Fibroblast of lung (primary cell): Measurements from ENCODE around the gene DAZAP1. TPM values are rescaled to one million over a fixed set of nuclear protein-coding genes. Genes with fewer than 3 reads are reported as not detected.

Experiments used
- DNase-seq, 2 donors: peaks; one replicate each; pipeline versions ENCODE4 v3.0.0 to v3.0.0-alpha.2; 2010; ENCODE audit warnings: low read depth in 2 of 2
- H2AFZ ChIP-seq: 2 replicates; pipeline ENCODE4 v1.5.1; 2012; ENCODE audit warnings: low read length, control low read depth, inconsistent platforms
- H3K27ac ChIP-seq: 2 replicates; pipeline ENCODE4 v1.5.1; 2011; ENCODE audit warnings: low read length, control low read depth; ENCODE audit not compliant: insufficient read depth
- H3K27me3 ChIP-seq: 2 replicates; pipeline ENCODE4 v1.5.1; 2011; ENCODE audit warnings: mild to moderate bottlenecking, low read length; ENCODE audit not compliant: control insufficient read depth, insufficient read depth
- H3K36me3 ChIP-seq: 2 replicates; pipeline ENCODE4 v1.5.1; 2011; ENCODE audit warnings: low read length; ENCODE audit not compliant: control insufficient read depth, insufficient read depth
- H3K4me1 ChIP-seq: 2 replicates; pipeline ENCODE4 v1.5.1; 2011; ENCODE audit warnings: low read length; ENCODE audit not compliant: control insufficient read depth, insufficient read depth; ENCODE audit errors: extremely low read depth
- H3K4me2 ChIP-seq: 2 replicates; pipeline ENCODE4 v1.5.1; 2011; ENCODE audit warnings: low read length, control low read depth; ENCODE audit not compliant: insufficient read depth; ENCODE audit errors: extremely low read depth
- H3K4me3 ChIP-seq, 4 experiments: fragments of 200-600 bp in 1 of 4; sonication (generic) in 1 of 4; replicated peaks in 1 of 4; 2 replicates each; pipeline ENCODE4 v1.5.1; 2011 to 2016; ENCODE audit warnings: low read length in 4 of 4, low read depth in 3 of 4, mild to moderate bottlenecking in 3 of 4, control low read depth in 2 of 4, inconsistent platforms in 1 of 4, mixed read lengths in 1 of 4; ENCODE audit not compliant: insufficient read depth in 1 of 4; ENCODE audit errors: control extremely low read depth in 1 of 4
- H3K79me2 ChIP-seq: 2 replicates; pipeline ENCODE4 v1.5.1; 2012; ENCODE audit warnings: mild to moderate bottlenecking, low read length, inconsistent platforms; ENCODE audit not compliant: control insufficient read depth, insufficient read depth
- H3K9ac ChIP-seq: 2 replicates; pipeline ENCODE4 v1.5.1; 2011; ENCODE audit warnings: mild to moderate bottlenecking, low read length, control low read depth; ENCODE audit not compliant: insufficient read depth
- H3K9me3 ChIP-seq: 2 replicates; pipeline ENCODE4 v1.5.1; 2012; ENCODE audit warnings: low read depth, low read length; ENCODE audit not compliant: control insufficient read depth, insufficient read depth
- H4K20me1 ChIP-seq: 2 replicates; pipeline ENCODE4 v1.5.1; 2011; ENCODE audit warnings: low read length; ENCODE audit not compliant: control insufficient read depth, insufficient read depth; ENCODE audit errors: extremely low read depth
- EZH2 ChIP-seq: IDR thresholded peaks from 2 replicates; pipeline ENCODE4 v1.5.1; 2012; ENCODE audit warnings: low read length, control low read depth, mild to moderate bottlenecking; ENCODE audit errors: missing control alignments
- polyA plus RNA-seq, 2 donors: library from polyadenylated mRNA; depleted of rRNA in 1 of 2; stranded (reverse) in 1 of 2; unstranded in 1 of 2; fragments of >200 nt; gene quantifications; 2 replicates each; pipeline ENCODE4 v1.2.1, GENCODE V29; 2011 to 2012; ENCODE audit warnings: missing spikeins in 1 of 2
- total RNA-seq: library from RNA; depleted of rRNA; stranded (reverse); fragments of >200 nt; gene quantifications from 2 replicates; pipeline ENCODE4 v1.2.1, GENCODE V29; 2014
- TF ChIP-seq, protein P1 (sequence below), 2 donors: IDR thresholded peaks in 1 of 2; conservative IDR thresholded peaks in 1 of 2; 1 replicate in 1 of 2; 2 replicates in 1 of 2; pipeline ENCODE4 v1.5.1; 2011 to 2012; ENCODE audit warnings: low read length in 2 of 2, control low read depth in 1 of 2, inconsistent platforms in 1 of 2, low read depth in 1 of 2, mild to moderate bottlenecking in 1 of 2

The DAZAP1 gene
- total and polyA plus RNA-seq, 2 donors (not counting 1 experiment from before 2014, with no cell fraction given), result 44.6 to 49.5 TPM

DNA sequence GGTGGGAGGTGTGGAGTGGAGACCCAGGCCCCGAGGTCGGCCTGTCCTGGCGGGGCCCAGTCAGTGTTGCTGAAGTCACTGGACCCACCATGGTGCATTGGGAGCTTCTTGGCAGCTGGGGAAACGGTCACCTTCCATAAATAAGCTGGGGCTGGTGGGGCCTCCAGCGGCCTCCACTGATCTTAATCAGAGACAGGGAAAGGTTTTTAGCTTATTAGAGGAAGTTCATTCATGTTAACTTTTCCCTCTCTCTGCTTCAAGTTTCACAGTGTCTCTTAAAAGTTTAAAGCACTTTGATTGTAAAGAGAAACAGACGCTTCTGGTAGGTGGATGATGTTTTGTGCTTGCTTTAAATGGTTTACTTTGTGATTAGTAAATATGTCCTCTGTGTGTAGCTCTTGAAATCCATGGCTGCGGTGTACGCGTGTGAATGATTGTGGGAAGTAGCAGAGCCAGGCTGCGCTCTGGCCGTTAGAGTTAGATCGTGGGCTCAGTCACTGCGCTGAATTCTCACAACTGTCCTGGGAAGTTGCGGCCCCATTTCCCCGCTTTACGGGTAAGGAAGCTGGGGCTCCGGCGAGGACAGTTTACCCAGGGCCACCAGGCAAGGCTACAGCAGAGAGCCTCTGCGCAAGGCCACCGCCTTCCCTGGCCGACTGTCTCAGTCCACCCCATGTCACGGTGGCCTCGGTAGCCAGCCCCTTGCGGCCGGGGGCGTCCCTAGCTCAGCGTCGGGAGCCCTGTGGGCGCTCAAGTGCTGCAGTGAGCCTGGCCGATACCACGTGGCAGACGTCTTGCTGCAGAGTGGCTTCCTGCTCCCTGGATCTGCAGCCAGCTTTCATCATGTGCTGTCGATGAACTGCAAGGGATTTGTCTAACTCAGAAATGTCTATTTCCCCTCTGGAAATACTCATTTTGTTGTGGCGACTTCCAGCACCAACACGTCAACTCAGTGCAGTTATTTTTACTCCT is 40.2 kb upstream of the DAZAP1 start:
- Histone ChIP-seq H3K9ac (no peak overlapping the region), H3K27ac (no peak overlapping the region), H2AFZ (no peak overlapping the region), H3K4me3 (no peak overlapping the region), H3K4me2 (no peak overlapping the region), H3K9me3 (no peaks in the 10 kb centered on the region), H3K27me3 (no peaks in the 10 kb centered on the region), H3K79me2 (peaks cover 2% of the 10 kb centered on the region), H3K36me3 (peaks cover 36% of the 10 kb centered on the region), H3K4me1 (peaks cover 5% of the 10 kb centered on the region), H4K20me1 (no peaks in the 10 kb centered on the region)
- TF ChIP-seq, protein P1, sequence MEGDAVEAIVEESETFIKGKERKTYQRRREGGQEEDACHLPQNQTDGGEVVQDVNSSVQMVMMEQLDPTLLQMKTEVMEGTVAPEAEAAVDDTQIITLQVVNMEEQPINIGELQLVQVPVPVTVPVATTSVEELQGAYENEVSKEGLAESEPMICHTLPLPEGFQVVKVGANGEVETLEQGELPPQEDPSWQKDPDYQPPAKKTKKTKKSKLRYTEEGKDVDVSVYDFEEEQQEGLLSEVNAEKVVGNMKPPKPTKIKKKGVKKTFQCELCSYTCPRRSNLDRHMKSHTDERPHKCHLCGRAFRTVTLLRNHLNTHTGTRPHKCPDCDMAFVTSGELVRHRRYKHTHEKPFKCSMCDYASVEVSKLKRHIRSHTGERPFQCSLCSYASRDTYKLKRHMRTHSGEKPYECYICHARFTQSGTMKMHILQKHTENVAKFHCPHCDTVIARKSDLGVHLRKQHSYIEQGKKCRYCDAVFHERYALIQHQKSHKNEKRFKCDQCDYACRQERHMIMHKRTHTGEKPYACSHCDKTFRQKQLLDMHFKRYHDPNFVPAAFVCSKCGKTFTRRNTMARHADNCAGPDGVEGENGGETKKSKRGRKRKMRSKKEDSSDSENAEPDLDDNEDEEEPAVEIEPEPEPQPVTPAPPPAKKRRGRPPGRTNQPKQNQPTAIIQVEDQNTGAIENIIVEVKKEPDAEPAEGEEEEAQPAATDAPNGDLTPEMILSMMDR (conservative IDR thresholded peaks at IDR 0.05 in 1 of 2, IDR thresholded peaks at IDR 0.05 in 1 of 2; ENCODE audit: low read depth in 1 of 2, low read length in 2 of 2), result no peak
- no peak for TF ChIP-seq EZH2
- no peak for DNase-seq

DNA sequence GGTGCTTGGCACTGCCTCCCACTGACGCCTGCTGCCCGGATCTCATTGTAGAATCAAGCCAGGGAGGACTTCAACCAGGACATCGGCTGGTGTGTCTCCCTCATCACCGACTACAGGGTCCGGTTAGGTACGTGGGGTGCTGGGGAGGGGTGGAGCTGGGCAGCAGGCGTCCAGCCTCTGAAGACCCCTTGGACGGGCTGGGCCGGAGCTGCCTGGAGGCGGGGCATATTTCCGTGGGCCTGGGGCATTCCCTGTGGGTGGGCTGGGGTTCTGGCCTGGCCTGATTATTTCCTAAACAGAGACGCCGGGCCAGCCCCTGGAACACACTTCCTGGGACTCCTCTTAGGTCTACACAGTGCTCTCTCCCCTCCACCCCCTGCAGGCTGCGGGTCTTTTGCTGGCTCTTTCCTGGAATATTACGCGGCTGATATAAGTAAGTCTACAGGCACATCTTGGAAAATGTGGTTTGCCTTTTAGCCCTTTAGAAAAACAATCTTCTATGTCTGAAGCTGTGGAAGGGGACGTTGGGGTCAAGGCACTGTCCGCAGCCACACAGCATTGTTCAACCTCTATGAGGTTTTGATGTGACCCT is 38.1 kb upstream of the DAZAP1 start:
- Histone ChIP-seq H3K9ac (no peak overlapping the region), H3K4me1 (peaks cover 11% of the 10 kb centered on the region), H3K27ac (no peak overlapping the region), H2AFZ (no peak overlapping the region), H3K27me3 (no peaks in the 10 kb centered on the region), H3K36me3 (peaks cover 36% of the 10 kb centered on the region), H3K9me3 (no peaks in the 10 kb centered on the region), H4K20me1 (no peaks in the 10 kb centered on the region), H3K4me2 (no peak overlapping the region), H3K4me3 (no peak overlapping the region), H3K79me2 (no peaks in the 10 kb centered on the region)
- TF ChIP-seq EZH2, result no peak
- TF ChIP-seq, protein P1 (conservative IDR thresholded peaks at IDR 0.05 in 1 of 2, IDR thresholded peaks at IDR 0.05 in 1 of 2; ENCODE audit: low read depth in 1 of 2, low read length in 2 of 2), result no peak
- DNase-seq, result no peak

DNA sequence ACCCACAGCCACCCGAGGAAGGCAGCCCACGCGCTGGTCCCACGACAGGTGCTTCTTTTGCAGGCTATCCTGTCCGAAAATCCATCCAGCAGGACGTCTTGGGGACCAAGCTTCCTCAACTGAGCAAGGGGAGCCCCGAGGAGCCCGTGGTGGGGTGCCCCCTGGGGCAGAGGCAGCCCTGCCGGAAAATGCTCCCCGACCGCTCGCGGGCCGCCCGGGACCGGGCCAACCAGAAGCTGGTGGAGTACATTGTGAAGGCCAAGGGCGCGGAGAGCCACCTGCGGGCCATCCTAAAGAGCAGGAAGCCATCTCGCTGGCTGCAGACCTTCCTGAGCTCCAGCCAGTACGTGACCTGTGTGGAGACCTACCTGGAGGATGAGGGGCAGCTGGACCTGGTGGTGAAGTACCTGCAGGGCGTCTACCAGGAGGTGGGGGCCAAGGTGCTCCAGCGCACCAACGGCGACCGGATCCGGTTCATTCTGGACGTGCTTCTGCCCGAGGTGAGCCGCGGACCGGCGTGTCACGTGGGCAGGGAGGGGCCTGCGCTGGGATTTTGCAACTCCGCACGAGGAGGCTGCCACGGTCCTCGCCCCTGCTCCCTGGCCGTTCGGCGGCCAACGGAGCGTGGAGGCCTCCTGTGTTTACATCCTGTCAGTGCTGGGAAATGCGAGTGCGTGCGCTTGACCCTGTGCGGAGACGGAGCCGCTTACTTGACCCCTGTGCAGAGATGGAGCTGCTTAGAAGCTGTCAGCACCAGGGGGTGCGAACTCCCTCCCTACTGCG is 36.6 kb upstream of the DAZAP1 start:
- H3K4me2 ChIP-seq, result no peak overlapping the region
- H3K4me3 ChIP-seq, result no peak overlapping the region
- no peaks in the 10 kb centered on the region for H3K79me2 ChIP-seq
- no peaks in the 10 kb centered on the region for H4K20me1 ChIP-seq
- no peaks in the 10 kb centered on the region for H3K9me3 ChIP-seq
- no peak for DNase-seq
- no peak overlapping the region for H3K27ac ChIP-seq
- no peak for TF ChIP-seq EZH2
- TF ChIP-seq, protein P1 (conservative IDR thresholded peaks at IDR 0.05 in 1 of 2, IDR thresholded peaks at IDR 0.05 in 1 of 2; ENCODE audit: low read depth in 1 of 2, low read length in 2 of 2), result no peak
- peaks cover 8% of the 10 kb centered on the region for H3K4me1 ChIP-seq
- no peak overlapping the region for H2AFZ ChIP-seq
- H3K27me3 ChIP-seq, result no peaks in the 10 kb centered on the region
- peaks cover 34% of the 10 kb centered on the region for H3K36me3 ChIP-seq
- H3K9ac ChIP-seq, result no peak overlapping the region
